Germinal center (tissue), 1 donor: ENCODE results near the gene SLC28A3.

Experiments used
- DNase-seq: peaks from one replicate; pipeline ENCODE4 v3.0.0; 2012; ENCODE audit warnings: mixed read lengths, low spot score

SLC28A3 gene

GRCh38 chr9:84297162-84297821, 43.3 kb downstream of the SLC28A3 start:
- no peak for DNase-seq

GRCh38 chr9:84296146-84296843, 44.3 kb downstream of the SLC28A3 start:
- DNase-seq = no peak

- DNase-seq = no peak
Measured at GRCh38 chr9:84294241-84294950, 46.2 kb downstream of the SLC28A3 start.

- no peak for DNase-seq
Measured at GRCh38 chr9:84293001-84293798, 47.4 kb downstream of the SLC28A3 start.

GRCh38 chr9:84285381-84285780, 55.2 kb downstream of the SLC28A3 start:
- no peak for DNase-seq

- DNase-seq = no peak
Measured at GRCh38 chr9:84283946-84284345, 56.6 kb downstream of the SLC28A3 start.

- no peak for DNase-seq
Measured at GRCh38 chr9:84278130-84278529, 62.4 kb downstream of the SLC28A3 start.

- no peak for DNase-seq
Measured at GRCh38 chr9:84277646-84278045, 62.9 kb downstream of the SLC28A3 start.

- no peak for DNase-seq
Measured at GRCh38 chr9:84276741-84277140, 63.8 kb downstream of the SLC28A3 start.

- DNase-seq = no peak
Measured at GRCh38 chr9:84271921-84272556, 68.5 kb downstream of the SLC28A3 start.

- DNase-seq = peak; percentile 55
Measured at GRCh38 chr9:84271531-84271900, 69.0 kb downstream of the SLC28A3 start.

GRCh38 chr9:84270847-84271530, 69.6 kb downstream of the SLC28A3 start:
- DNase-seq = no peak

GRCh38 chr9:84266087-84266561, 74.4 kb downstream of the SLC28A3 start:
- no peak for DNase-seq

GRCh38 chr9:84264307-84265029, 76.1 kb downstream of the SLC28A3 start:
- no peak for DNase-seq

- peak; percentile 40 for DNase-seq
Measured at GRCh38 chr9:84261070-84261746, 79.3 kb downstream of the SLC28A3 start.

GRCh38 chr9:84258371-84258770, 82.2 kb downstream of the SLC28A3 start:
- no peak for DNase-seq

- no peak for DNase-seq
Measured at GRCh38 chr9:84255696-84256095, 84.9 kb downstream of the SLC28A3 start.

GRCh38 chr9:84254972-84255371, 85.6 kb downstream of the SLC28A3 start:
- DNase-seq = no peak

GRCh38 chr9:84251921-84252320, 88.6 kb downstream of the SLC28A3 start:
- DNase-seq = no peak
